ENCODE measurements around the gene MDH2. TPM values are rescaled to one million over a fixed set of nuclear protein-coding genes. Genes with fewer than 3 reads are reported as not detected.
A peak's percentile ranks its signal among the peaks of the same experiment; 100 is the strongest.

The MDH2 gene
- total and polyA plus RNA-seq, 12 donors, result 42.5 to 359 (median 194) TPM

DNA sequence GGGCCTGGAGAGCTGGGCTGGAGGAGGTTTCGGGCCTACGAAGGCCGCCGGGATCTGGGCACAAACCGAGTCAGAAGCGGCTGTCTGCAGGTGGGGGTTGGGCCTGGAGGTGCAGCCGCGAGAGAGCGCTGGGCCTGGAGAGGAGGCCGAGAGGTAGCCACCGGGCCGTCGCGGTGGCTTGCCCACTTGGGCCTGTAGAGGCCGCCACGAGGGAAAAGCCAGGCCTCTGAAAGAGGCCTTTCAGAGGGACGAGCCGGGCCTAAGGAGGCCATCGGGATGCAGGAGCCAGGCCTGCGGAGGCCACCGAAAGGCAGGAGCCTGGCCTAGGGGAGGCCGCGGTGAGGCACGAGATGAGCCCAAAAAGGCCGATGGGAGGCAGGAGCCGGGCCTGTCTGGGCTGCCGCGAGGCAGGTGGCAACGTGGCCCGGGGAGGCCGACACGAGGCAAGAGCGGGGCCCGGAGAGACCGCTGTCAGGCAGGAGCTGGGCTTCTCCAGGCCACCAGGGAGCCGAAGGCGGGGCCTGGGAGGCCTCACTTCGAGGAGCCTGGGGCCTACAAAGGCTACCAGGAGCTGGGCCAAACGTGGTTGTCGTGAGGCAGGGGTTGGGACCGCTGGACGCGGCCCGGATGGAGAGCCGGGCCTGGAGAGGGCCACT, 25.6 kb downstream of the MDH2 start:
- TF ChIP-seq, protein P1, sequence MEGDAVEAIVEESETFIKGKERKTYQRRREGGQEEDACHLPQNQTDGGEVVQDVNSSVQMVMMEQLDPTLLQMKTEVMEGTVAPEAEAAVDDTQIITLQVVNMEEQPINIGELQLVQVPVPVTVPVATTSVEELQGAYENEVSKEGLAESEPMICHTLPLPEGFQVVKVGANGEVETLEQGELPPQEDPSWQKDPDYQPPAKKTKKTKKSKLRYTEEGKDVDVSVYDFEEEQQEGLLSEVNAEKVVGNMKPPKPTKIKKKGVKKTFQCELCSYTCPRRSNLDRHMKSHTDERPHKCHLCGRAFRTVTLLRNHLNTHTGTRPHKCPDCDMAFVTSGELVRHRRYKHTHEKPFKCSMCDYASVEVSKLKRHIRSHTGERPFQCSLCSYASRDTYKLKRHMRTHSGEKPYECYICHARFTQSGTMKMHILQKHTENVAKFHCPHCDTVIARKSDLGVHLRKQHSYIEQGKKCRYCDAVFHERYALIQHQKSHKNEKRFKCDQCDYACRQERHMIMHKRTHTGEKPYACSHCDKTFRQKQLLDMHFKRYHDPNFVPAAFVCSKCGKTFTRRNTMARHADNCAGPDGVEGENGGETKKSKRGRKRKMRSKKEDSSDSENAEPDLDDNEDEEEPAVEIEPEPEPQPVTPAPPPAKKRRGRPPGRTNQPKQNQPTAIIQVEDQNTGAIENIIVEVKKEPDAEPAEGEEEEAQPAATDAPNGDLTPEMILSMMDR (IDR thresholded peaks at IDR 0.05), result no peak
- Histone ChIP-seq H3K4me3 (no peak overlapping the region), H3K4me1 (replicated peaks in 1 of 2) (peaks cover 0 to 13% of the 10 kb centered on the region in 2 donors), H3K36me3 (replicated peaks in 1 of 2) (no peaks in the 10 kb centered on the region), H3K27ac (no peak overlapping the region), H3K27me3 (no peaks in the 10 kb centered on the region), H3K9me3 (replicated peaks in 1 of 3) (no peaks in the 10 kb centered on the region)
- intact Hi-C loops (cut with DNase I), result loop anchor here in 1 of 2 donors (5.0 kb wide), 1 partner anchor 39 kb away; no protein-coding TSS in a partner anchor
- WGBS, 4 donors, result 93 to 95% (median 94%) methylated on average over 35 to 45 of the region's 45 CpGs
- DNase-seq, result no peak

GRCh38 chr7:76074306-76074971, 26.5 kb downstream of the MDH2 start:
- intact Hi-C loops (cut with DNase I), result loop anchor here in 1 of 2 donors (5.0 kb wide), 1 partner anchor 38 kb away; no protein-coding TSS in a partner anchor

DNA sequence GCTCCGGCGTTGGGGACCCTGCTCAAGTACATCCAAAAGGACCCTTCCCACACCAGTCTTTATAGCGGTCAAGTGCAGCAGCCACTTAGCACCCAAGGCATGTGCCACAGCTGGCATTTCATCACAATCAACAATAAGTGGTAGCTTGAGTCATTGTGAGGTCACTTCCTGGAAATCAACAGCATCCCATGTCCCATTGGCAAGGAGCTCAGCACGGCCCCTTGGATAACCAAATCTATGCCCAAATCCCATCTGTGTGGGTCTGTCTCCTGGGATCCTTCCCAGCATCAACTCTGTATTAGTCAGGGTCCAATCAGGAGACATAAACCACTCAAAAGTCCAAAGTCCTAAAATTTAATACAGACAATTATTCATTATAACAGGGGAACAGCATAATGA, 27.1 kb downstream of the MDH2 start:
- Histone ChIP-seq H3K4me1 (replicated peaks in 1 of 2) (peaks cover 0 to 4% of the 10 kb centered on the region in 2 donors), H3K36me3 (replicated peaks in 1 of 2) (no peaks in the 10 kb centered on the region), H3K27ac (no peak overlapping the region), H3K9me3 (replicated peaks in 1 of 3) (no peaks in the 10 kb centered on the region), H3K27me3 (no peaks in the 10 kb centered on the region), H3K4me3 (no peak overlapping the region)
- intact Hi-C loops (cut with DNase I), result loop anchor here in 1 of 2 donors (5.0 kb wide), 1 partner anchor 37 kb away; no protein-coding TSS in a partner anchor
- DNase-seq, result no peak
- TF ChIP-seq, protein P1 (IDR thresholded peaks at IDR 0.05), result no peak
- TF ChIP-seq POLR2A (IDR thresholded peaks at IDR 0.05), result no peak
- 96 to 100% (median 99%) methylated on average over 2 to 4 of the region's 4 CpGs for WGBS, 4 donors

More at GRCh38 chr7:76074306-76074971, 26.5 kb downstream of the MDH2 start:
- Histone ChIP-seq H3K27me3 (no peaks in the 10 kb centered on the region), H3K4me1 (replicated peaks in 1 of 2) (peaks cover 0 to 7% of the 10 kb centered on the region in 2 donors), H3K36me3 (replicated peaks in 1 of 2) (no peaks in the 10 kb centered on the region), H3K9me3 (replicated peaks in 1 of 3) (no peaks in the 10 kb centered on the region), H3K4me3 (no peak overlapping the region), H3K27ac (no peak overlapping the region)
- no peak for DNase-seq
- TF ChIP-seq POLR2A (IDR thresholded peaks at IDR 0.05), result no peak
- TF ChIP-seq, protein P1 (IDR thresholded peaks at IDR 0.05), result no peak
- 96 to 99% (median 97%) methylated on average over 29 to 35 of the region's 35 CpGs for WGBS, 4 donors

DNA sequence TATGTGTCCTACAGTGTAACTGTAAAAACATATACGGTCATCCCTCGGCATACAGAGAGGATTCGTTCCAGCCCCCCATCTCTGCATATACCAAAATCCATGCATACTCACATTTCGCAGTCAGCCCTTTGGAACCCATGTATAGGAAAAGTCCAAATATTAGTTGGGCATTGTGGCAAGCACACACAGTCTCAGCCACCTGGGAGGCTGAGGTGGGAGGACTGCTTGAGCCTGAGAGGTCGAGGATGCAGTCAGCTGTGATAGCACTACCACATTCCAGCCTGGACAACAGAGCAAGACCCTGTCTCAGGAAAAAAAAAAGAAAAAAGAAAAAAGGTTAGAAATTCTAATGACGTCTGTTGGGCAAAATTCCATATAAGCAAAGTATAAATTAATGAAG, 29.1 kb downstream of the MDH2 start:
- DNase-seq, result no peak
- no peaks in the 10 kb centered on the region for H3K27me3 ChIP-seq
- no peak overlapping the region for H3K4me3 ChIP-seq
- H3K9me3 ChIP-seq (replicated peaks in 1 of 3), result no peaks in the 10 kb centered on the region
- H3K36me3 ChIP-seq (replicated peaks in 1 of 2), result no peaks in the 10 kb centered on the region
- peak overlapping the region in 1 of 5 donors; percentile 50 for H3K27ac ChIP-seq
- WGBS, 4 donors, result 85 to 90% (median 88%) methylated on average over 6 of the region's 6 CpGs
- peaks cover 0 to 4% of the 10 kb centered on the region in 2 donors for H3K4me1 ChIP-seq (replicated peaks in 1 of 2)
- TF ChIP-seq, protein P1 (IDR thresholded peaks at IDR 0.05), result no peak
- TF ChIP-seq POLR2A (IDR thresholded peaks at IDR 0.05), result no peak
- intact Hi-C loops (cut with DNase I), result no loop called here
